NCI-H146 treated with DMSO at 0.1 percent for 48 hours (cell line): ENCODE results near the gene KIF1A.

ENCODE experiments used
- DNase-seq: peaks from one replicate; lab custom pipeline; 2025; ENCODE audit not compliant: unreplicated experiment; lab: John Stamatoyannopoulos, UW

The KIF1A gene

DNA sequence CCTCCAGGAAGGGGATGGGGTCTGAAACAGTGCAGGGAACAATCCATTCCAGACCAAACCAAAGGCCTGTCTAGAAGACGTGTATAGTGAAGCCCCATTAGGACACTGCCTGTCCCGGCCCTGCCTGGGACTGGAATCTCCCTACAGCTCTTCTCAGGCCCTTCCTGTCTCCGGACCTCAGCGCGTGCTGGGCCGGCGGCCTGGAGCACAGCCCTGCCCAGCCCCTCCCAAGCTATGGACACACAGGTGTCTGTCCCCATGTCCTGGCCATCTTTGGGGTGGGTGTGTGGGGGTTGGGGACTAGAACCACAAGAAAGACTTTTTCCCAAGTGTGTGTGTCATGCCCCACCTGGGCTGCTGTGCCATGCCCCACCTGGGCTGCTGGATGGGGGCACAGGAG is 51.8 kb downstream of the KIF1A start:
- DNase-seq = no peak

DNA sequence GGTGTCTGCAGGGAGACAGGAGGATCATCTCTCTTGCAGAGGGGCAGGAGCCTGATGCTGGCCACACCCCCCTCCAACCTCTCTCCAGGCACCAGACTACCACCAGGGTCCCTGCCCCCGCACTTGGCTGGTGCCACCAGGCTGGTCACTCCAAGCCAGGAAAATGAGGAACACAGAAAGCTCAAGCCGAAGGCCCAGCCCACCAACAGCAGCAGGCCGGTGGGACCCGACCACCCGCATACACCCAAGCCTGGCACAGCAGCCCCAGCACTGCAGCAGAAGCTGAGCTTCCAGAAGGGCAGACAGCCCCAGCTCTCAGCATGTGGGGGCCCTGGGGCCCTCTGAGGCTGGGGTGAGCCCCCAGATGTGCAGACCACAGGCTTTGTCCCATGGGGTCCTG is 52.7 kb downstream of the KIF1A start:
- no peak for DNase-seq

DNA sequence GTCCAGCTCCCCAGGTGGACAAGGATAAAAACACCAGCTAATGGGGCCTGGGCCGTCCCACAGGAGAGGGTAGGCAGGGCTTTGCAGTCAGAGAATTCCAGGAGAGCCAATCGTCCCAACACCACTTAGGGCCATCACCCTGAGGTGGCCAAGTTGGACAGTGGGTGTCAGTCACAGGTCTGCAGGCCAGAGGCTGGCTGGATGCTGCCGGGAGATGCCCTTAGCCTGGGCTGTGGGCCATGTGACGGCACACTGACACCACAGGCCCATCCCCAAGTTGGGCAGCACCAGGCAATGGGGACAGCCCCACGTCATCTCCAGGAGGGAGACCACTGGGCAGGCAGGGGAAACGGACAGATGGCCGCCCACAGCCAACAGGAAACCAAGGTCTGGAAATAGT is 53.9 kb downstream of the KIF1A start:
- no peak for DNase-seq

DNA sequence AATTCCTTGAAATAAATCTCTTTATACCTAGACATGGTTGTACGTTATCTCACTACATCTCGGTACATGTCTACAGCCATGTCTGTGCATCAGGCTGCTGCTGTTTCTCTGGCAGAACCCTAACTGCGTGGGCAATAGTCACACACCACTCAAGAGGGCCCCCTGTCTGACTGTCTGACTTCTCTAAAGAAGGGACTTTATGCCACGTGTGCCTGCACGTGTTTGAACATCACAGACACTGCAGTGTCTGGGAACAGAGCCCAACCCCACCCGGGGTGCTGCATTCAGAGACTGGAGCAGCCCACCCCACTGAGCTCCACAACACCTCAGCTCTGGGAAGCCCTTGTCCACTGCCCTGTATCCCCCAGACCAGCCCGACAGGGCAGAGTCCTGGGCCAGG is 55.0 kb downstream of the KIF1A start:
- DNase-seq = no peak

DNA sequence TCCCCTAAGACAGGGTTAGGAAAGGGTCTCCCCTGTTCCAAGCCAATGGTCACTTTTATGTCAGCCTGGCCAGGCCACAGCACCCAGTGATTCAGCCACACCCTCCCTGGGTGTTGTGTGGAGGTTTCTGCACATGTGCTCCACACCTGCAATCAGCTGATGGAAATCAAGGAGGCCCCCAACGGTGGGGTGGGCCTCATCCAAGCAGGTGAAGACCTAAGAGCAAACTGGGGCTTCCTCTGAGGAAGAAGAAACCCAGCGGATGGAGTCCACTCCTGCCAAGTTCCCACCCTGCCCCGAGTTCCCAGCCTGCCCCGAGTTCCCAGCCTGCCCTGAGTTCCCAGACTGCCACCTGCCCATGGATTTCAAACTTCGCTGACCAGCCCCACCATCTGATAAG is 55.4 kb downstream of the KIF1A start:
- DNase-seq = no peak

DNA sequence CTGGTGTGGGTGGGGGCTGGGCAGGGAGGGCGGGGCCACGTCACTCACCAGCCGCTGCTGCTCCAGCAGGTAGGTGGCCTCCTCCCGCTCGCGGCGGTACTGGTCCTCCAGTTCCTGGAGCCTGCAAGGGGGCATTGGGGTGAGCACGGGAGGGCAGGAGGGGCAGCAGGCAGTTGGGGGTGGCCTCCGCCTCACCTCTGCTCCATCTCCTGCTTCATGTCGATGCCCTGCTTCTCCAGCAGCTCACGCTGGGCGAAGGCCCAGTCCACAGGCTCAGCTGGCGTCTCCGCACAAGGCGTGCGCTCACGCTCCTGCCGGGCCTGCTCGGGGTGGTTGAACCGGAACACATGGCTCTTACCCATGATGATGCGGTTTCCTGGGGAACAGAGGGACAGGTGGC is 57.0 kb downstream of the KIF1A start:
- no peak for DNase-seq

DNA sequence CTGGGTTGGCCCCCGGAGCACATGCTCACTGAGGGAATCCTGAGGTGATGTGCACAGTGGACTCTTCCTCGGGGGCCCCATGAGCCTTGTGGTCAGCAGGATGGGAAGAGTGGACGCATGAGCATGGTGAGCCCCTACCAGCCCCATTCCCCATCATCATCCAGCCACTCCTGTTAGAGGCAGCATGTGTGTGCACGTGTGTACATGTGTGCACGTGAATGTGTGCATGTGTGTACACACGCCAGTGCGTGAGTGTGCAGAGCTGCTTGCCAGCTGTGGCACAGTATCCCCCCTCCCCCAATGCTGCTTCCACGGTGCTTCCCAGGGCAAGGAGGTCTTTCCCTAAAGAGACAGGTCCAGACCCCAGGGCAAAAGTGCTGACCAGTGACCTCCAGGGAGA is 57.8 kb downstream of the KIF1A start:
- no peak for DNase-seq

DNA sequence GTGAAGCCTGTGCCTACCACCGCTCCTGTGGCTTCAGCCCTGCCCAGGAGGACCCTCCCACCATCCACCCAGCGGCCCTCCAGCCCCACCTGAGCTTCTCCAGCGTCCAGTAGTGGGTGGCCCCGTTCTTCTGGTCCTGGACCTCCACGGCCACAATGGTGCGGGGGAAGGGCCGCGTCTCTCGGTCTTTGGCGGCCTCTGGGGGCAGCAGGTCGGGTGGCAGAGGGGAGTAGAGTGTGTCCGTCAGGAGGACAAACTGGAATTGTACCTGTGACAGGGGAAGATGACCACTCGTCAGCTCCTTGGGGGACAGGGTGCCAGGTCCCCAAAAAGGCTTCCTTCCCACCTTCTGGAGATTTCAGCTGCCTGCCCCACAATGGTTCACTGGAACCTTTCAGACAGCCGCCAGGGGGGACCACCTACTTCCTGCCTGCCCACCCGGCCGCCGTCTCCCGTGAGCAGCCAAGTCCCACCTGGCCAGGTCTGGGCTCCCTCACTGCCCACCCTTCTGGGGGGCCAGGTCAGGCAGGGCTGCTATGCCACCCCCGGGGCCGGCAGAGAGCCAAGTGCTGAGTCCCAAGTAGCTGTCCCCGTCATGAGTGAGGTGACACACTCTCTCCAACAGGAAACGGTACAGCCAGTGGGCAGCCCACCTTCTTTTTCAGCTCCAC is 59.3 kb downstream of the KIF1A start:
- DNase-seq = no peak

DNA sequence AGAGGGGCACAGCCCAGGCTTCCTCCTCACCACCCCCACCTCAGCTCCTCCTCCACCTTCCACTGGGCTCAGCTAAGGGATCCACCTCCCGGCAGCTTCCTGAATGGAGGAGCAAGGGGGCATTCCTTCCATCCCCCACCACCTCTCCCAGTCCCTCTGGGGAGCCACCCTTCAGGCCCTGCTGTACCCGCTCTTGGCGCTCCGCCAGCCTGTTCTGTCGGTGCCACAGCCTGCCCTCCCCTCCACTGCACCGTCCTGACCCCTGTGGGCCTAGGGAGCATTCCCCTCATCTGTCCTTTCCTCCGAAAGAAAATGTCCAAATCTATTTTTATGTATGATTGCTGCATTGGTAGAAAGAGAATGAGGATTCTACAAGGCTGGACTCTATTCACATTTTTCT is 59.9 kb downstream of the KIF1A start:
- no peak for DNase-seq

DNA sequence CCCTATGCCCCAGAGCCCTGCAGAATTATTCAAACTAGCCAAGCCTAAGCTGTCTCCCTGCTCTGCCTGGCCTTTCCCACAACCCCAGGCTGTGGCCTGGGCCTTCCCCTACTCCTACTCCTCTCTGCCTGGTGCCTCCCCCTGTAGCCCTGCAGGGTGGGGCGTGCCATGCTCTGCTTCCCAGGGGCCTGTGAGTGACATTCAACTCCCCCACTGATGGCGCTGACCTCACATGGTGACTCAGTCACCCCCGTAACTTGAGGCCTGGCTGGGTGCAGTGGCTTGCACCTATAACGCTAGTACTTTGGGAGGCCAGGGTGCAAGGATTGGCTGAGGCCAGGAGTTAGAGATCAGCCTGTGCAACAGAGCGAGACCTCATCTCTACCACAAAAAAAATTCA is 60.6 kb downstream of the KIF1A start:
- DNase-seq = no peak

DNA sequence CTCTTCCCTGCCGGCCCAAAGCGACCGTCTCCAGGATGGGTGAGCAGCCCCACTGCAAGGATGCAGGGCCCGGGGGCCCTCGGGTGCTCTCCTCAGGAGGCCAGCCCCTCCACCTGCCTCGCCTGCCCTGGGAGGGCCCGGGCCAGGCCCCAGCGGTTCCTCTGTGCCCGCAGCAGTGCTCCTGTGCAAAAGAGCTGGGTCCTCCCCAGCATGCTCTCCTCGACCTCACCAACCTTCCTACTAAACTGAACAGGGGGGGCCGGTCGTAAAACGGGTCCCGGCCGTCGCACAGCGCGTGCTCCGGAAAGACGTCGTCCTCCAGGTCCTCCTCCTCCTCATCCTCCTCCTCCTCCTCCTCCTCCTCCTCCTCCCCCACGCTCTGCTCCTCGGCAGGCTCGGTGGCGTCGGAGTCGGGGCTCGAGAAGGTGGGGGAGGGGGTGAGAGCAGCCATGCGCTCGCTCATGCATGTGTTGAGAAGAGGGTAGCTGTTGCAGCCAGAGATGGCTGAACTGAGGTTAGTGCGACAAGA is 62.9 kb downstream of the KIF1A start:
- DNase-seq = no peak

DNA sequence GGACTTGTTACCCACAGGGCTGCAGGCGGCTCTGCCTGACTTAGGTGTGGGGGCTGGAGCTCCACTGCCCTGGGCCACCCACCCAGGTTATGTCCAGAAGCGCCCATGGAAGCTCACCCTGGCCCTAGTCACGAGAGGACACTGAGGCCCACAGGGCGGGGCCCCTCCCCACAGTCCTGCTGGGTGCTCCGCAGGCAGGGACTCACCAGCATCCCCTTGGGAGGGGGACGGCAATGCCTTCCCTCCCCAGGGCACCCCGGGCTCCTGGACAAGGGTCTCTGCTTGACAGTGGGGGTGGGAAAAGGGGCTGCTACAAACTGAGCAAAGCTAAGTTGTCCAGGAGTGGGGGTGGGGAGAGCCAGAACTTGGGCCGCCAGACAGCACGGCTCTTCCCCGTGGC is 67.8 kb downstream of the KIF1A start:
- DNase-seq = no peak

DNA sequence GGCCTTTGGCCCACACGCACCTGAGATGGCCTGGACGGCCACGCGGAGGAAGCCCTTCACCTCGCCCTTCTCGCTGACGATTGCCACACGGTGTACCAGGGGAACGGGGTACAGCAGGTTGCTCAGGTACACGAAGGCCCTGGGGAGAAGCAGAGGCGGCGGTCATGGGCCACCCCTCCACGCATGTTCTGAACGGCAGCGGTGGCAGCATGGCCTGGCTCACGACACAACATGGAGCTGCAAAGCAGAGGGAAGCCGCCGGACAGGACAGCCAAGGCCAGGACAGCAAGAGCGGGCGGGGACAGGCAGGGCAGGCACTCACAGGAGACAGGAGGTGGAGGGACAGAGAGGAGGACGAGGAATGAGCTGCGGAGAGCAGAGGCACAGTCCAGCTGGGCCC is 69.6 kb downstream of the KIF1A start:
- DNase-seq = no peak

DNA sequence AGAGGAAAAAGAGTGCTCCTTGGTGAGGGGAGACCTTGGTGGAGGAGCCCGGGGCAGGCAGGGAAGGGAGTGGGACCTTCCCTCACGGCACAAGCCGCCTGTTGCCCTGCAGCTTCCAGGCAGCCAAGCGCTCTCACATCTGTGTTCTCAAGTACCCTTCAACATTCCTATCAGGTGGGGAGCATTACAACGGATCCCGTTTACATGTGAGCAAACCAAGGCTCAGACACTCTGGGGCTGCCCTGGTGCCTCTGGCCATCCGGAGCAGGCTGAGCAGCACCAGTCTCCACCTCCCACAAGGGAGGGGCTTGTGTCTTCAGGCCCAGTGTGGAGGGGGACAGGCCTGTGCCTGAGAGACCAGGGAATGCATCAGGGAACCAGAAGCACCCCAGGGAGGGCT is 70.5 kb downstream of the KIF1A start:
- no peak for DNase-seq

DNA sequence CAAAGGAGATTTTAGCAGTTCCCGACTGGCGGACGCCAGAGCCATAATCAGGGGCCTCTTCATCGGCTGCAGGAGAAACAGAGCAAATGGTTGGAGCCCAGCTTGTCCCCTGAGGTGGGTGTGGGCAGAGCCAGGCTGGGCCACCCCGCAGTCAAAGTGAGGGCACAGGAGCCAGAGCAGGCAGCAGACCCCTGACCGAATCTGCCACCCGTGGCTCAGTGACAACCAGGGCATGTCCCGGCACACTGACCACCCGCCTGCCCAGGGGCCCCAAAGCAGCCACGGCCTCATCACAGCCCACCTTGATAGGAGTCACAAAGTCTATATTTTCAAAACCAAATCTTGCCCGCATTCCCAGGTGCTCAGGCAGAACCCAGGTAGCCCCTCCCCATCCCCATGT is 72.8 kb downstream of the KIF1A start:
- no peak for DNase-seq

DNA sequence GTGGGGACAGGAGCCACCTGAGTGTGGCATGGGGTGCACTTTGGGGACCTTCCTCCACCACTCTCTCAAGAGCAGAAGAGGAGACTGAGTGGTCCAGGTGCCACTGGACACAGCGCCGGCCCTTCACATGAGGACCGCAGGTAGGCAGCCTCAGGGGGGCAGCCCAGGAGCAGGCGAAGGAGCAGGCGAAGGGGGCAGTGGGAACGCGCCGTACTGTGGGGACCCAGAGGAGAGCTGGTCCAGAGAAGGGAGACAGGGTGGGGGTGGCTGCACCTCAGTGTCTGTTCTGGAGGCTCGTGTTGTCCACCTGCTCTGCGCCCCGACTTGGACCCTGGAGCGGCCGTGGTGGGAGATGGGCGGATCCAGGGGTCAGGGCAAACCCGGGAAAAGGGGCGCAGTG is 73.3 kb downstream of the KIF1A start:
- no peak for DNase-seq

DNA sequence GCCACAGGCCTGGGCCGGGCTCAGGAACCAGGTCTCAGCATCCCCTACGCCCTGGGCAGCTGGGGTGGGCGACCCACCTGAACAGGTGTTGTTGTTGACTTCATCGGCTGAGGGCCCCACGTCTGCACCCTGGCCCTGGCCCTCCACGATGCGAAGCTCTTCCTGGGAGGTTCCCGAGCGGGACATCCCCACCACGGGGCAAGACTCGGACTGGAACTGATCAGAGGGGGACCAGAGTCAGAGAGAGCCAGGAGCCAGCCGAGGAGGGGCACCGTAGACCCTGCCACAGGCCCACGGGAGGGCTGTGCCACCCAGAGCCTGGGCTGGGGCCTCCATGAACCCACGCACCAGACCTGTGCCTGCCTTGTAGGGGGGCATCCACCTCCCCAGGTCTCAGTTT is 74.1 kb downstream of the KIF1A start:
- no peak for DNase-seq

DNA sequence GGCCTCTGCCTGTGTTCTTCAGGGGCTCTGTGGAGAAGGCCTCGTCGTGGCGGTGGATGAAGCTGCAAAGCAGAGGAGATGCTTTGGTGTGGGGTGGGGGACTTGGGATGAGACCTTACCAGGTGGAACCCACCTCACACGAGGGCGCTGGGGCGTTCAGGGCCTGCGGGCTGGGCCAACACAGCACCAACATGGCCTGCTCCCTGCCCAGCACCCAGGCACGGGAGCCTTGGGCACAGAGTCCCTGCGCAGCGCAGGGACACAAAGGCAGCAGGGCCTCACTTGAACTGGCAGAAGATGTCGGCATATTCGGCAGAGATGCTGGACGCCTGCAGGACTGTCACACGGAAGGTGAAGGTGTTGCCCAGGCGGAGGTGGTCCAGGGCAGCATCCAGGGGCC is 74.6 kb downstream of the KIF1A start:
- DNase-seq = no peak

DNA sequence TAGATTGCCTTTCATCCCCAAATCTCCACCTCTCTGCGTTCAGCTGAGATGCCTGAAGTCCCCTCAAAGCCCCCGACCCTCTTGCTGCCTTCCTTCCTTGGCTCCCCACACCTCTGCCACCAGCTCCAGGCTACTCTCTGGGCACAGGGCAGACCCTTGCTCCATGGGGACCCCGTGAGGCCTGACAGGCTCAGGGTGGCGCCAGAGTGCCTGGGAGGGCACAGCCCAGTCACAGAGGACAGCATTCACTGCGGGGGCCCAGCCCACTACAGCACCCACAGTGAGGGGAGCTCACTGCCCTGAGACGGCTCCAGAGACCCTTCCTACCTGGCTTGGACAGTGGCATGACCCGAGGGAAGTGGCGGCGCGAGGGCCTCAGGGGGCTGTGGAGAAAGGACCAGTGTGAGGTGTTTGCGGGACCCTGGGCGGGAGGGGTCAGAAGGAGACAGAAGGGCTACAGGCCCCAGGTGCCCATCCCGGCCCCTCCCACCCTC is 77.4 kb downstream of the KIF1A start:
- DNase-seq = no peak

DNA sequence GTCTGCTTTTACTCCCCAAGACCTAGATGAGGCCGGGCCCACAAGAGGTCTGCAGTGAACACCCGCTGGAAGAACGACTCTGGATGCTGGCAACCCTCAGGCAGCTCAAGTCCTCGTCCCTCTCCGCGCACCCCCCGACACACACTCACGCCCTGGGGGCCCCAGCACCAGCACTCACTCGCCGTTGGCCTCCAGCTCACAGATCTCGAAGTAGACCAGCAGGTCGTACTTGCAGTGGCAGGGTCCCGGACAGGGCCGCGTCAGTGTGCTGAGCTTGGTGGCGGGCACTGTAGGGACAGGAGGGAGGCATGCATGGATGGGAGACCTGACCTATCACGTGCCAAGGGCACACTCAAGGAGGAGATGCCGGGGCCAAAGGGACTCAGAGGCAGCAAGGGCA is 78.9 kb downstream of the KIF1A start:
- no peak for DNase-seq

DNA sequence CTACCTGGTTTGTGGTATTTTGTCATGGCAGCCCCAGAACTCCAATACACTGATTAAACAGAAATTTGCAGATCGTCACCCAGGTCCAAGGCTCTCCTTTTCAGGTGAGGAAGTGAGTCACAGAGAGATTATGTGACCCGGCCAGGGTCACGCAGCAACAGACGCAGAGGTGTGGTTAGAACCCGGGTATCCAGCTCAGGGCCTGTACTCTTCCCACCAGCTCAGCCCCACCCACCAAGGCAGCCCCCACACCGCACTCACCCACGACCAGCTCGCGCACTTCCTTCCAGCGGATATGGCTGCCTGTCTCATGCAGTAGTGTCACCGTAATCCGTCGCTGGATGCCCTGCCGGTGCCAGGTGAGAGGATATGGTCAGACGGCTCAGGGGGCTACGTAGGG is 80.2 kb downstream of the KIF1A start:
- no peak for DNase-seq

DNA sequence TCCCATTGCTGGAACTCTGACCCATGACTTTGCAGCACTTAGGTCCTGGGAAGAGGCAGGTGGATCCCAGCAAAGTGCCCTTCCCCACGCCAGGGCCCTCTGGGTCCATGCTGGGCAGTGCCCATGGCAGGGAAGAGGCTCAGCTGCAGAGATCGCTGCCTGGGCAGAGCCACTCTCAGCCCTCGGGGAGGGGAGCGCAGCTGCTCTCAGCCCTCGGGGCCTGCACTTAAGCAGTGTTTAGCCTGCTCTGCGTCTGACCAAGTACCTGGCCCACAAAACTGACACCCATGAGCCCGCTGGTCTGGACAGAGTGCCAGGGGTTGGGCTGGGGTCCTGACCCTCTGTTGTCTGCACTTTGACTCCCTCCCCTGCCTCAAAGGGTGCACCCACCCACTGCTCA is 82.1 kb downstream of the KIF1A start:
- no peak for DNase-seq

DNA sequence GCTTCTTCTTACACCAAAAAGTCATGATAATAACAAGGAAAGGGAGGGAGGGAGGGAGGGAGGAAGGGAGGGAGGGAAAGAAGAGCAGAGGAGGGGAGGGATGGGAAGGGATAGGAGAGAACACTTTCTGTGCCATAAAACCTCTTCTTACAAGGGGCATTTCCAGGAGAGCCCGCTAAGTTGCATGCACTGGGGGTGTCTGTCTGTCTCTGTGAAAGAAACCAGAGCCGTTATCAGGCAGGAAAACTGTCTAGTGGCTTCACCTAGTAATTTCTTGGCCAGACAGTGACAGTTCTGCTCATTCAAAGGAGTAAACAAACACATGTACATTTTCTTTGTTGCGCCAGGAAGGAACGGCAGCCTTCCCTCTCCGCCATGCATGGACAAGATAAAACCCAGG is 82.5 kb downstream of the KIF1A start:
- DNase-seq = no peak
